Measurements from ENCODE around the gene BRF1.

DNA sequence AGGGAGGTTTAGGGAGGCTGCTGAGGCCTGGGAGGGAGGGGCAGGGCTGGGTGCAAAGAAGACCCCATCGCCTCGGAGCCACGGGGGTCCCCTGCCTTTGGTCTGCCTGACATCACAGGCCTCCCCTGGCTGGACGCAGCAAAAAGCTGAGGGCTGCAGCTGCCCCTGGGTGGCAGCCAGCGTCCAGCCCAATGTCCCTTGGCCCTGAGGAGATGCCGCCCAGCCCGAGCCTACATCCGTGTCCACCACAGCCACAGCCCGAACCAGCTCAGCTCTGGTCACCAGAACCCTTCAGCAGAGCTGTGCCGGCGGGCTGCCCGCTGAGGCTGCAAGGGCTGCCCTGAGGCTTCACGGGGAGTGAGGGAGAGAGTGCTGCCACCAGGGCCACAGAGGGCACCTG is 121.6 kb downstream of the BRF1 start:
- TF ChIP-seq, protein P1, sequence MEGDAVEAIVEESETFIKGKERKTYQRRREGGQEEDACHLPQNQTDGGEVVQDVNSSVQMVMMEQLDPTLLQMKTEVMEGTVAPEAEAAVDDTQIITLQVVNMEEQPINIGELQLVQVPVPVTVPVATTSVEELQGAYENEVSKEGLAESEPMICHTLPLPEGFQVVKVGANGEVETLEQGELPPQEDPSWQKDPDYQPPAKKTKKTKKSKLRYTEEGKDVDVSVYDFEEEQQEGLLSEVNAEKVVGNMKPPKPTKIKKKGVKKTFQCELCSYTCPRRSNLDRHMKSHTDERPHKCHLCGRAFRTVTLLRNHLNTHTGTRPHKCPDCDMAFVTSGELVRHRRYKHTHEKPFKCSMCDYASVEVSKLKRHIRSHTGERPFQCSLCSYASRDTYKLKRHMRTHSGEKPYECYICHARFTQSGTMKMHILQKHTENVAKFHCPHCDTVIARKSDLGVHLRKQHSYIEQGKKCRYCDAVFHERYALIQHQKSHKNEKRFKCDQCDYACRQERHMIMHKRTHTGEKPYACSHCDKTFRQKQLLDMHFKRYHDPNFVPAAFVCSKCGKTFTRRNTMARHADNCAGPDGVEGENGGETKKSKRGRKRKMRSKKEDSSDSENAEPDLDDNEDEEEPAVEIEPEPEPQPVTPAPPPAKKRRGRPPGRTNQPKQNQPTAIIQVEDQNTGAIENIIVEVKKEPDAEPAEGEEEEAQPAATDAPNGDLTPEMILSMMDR (IDR thresholded peaks at IDR 0.05), result no peak
- TF ChIP-seq POLR2A (IDR thresholded peaks at IDR 0.05), result no peak

Data from thyroid gland (tissue), 4 donors.